H1 (cell line): ENCODE results near the gene GLB1L2. TPM values are rescaled to one million over a fixed set of nuclear protein-coding genes. Genes with fewer than 3 reads are reported as not detected.
A peak's percentile ranks its signal among the peaks of the same experiment; 100 is the strongest.

ENCODE experiments used
- CTCF ChIA-PET: fragments of 300-600 bp; sonication (Branson Sonifier 250); formaldehyde crosslinking; loops from one replicate; lab custom pipeline; 2021; ENCODE audit not compliant: partially characterized antibody; lab: Charles Lee
- POLR2A ChIA-PET: fragments of 300-600 bp; sonication (Branson Sonifier 250); formaldehyde crosslinking; loops from one replicate; lab custom pipeline; 2021; ENCODE audit warnings: inconsistent platforms; ENCODE audit not compliant: partially characterized antibody; lab: Charles Lee
- DNase-seq, 2 experiments: peaks; one replicate each; pipeline versions ENCODE4 v3.0.0 to v3.0.0-alpha.2; 2010 to 2022; ENCODE audit warnings: low spot score in 2 of 2, low read depth in 1 of 2, mixed read lengths in 1 of 2
- FAIRE-seq: peaks from 2 replicates; lab custom pipeline; 2011; peaks lifted over from hg19 to GRCh38; lab: Jason Lieb, UNC
- H2AFZ ChIP-seq: 2 replicates; pipeline ENCODE4 v1.8.1; 2012; ENCODE audit warnings: low read length, inconsistent platforms
- H2AK5ac ChIP-seq: 2 replicates; pipeline ENCODE4 v1.6.1; 2013; ENCODE audit warnings: low read depth, low read length
- H2BK120ac ChIP-seq: replicated peaks from 2 replicates; pipeline ENCODE3; 2013; ENCODE audit warnings: low read depth, low read length, inconsistent platforms
- H2BK12ac ChIP-seq: 2 replicates; pipeline ENCODE4 v1.6.1; 2013; ENCODE audit warnings: low read depth, low read length
- H2BK15ac ChIP-seq: 2 replicates; pipeline ENCODE4 v1.6.1; 2013; ENCODE audit warnings: low read length
- H2BK20ac ChIP-seq: 2 replicates; pipeline ENCODE4 v1.6.1; 2013; ENCODE audit warnings: low read length
- H2BK5ac ChIP-seq: 2 replicates; pipeline ENCODE4 v1.6.1; 2013; ENCODE audit warnings: low read depth, low read length
- H3K14ac ChIP-seq: 2 replicates; pipeline ENCODE4 v1.6.1; 2013; ENCODE audit warnings: inconsistent platforms; ENCODE audit not compliant: insufficient read length
- H3K18ac ChIP-seq: 2 replicates; pipeline ENCODE4 v1.6.1; 2013; ENCODE audit warnings: low read length; ENCODE audit errors: extremely low read depth
- H3K23ac ChIP-seq: 2 replicates; pipeline ENCODE4 v1.6.1; 2013; ENCODE audit warnings: inconsistent platforms; ENCODE audit not compliant: insufficient read length
- H3K23me2 ChIP-seq: 2 replicates; pipeline ENCODE4 v1.6.1; 2013; ENCODE audit warnings: low read depth, low read length
- H3K27ac ChIP-seq: 2 replicates; pipeline ENCODE4 v1.6.1; 2011; ENCODE audit warnings: low read depth, low read length, inconsistent platforms
- H3K27me3 ChIP-seq, 4 experiments: replicated peaks in 1 of 4; 1 replicate in 1 of 4; 2 replicates in 3 of 4; pipeline versions ENCODE4 v1.6.1 to v1.8.1; 2011 to 2013; ENCODE audit warnings: low read length in 3 of 4, mild to moderate bottlenecking in 3 of 4, inconsistent platforms in 2 of 4, mixed read lengths in 2 of 4, moderate library complexity in 1 of 4; ENCODE audit not compliant: control insufficient read depth in 3 of 4, insufficient read depth in 3 of 4; ENCODE audit errors: extremely low read depth in 1 of 4
- H3K36me3 ChIP-seq, 4 experiments: 2 replicates each; pipeline versions ENCODE4 v1.6.1 to v1.8.1; 2011 to 2013; ENCODE audit warnings: mild to moderate bottlenecking in 4 of 4, low read length in 3 of 4, moderate library complexity in 2 of 4, control low read depth in 1 of 4, inconsistent platforms in 1 of 4; ENCODE audit not compliant: insufficient read depth in 4 of 4, control insufficient read depth in 2 of 4
- H3K4ac ChIP-seq: replicated peaks from 2 replicates; pipeline ENCODE3; 2013; ENCODE audit warnings: low read length, low read depth, mixed read lengths, inconsistent platforms; ENCODE audit not compliant: insufficient read length
- H3K4me1 ChIP-seq, 4 experiments: replicated peaks in 1 of 4; 1 replicate in 1 of 4; 2 replicates in 3 of 4; pipeline versions ENCODE4 v1.6.1 to v1.8.1; 2011 to 2013; ENCODE audit warnings: low read length in 3 of 4, inconsistent platforms in 2 of 4, mixed read lengths in 1 of 4; ENCODE audit not compliant: insufficient read depth in 4 of 4, control insufficient read depth in 3 of 4
- H3K4me2 ChIP-seq, 2 experiments: 2 replicates each; pipeline versions ENCODE4 v1.6.1 to v1.8.1; 2011 to 2013; ENCODE audit warnings: low read depth in 2 of 2, low read length in 2 of 2, control low read depth in 1 of 2, inconsistent platforms in 1 of 2, mild to moderate bottlenecking in 1 of 2; ENCODE audit not compliant: insufficient read depth in 1 of 2
- H3K4me3 ChIP-seq, 4 experiments: fragments of 200-600, 300-600 bp in 1 of 4; sonication (generic), shearing (Covaris generic), sonication (Bioruptor Twin) in 1 of 4; 2 replicates each; pipeline versions ENCODE4 v1.5.1 to v1.8.1; 2011 to 2016; ENCODE audit warnings: low read length in 4 of 4, low read depth in 3 of 4, control low read depth in 2 of 4, inconsistent platforms in 2 of 4, mild to moderate bottlenecking in 2 of 4, mixed read lengths in 1 of 4, moderate library complexity in 1 of 4; ENCODE audit not compliant: insufficient read depth in 2 of 4; ENCODE audit errors: extremely low read depth in 1 of 4
- H3K56ac ChIP-seq: replicated peaks from 2 replicates; pipeline ENCODE3; 2013; ENCODE audit warnings: low read depth, mild to moderate bottlenecking, mixed read lengths, low read length, inconsistent platforms; ENCODE audit not compliant: insufficient read length
- H3K79me1 ChIP-seq: 2 replicates; pipeline ENCODE4 v1.6.1; 2013; ENCODE audit warnings: low read depth, low read length, control low read depth
- H3K79me2 ChIP-seq, 2 experiments: 2 replicates each; pipeline versions ENCODE4 v1.6.1 to v1.8.1; 2012 to 2013; ENCODE audit warnings: low read length in 2 of 2, mild to moderate bottlenecking in 2 of 2, inconsistent platforms in 1 of 2; ENCODE audit not compliant: insufficient read depth in 2 of 2, control insufficient read depth in 1 of 2
- H3K9ac ChIP-seq, 4 experiments: replicated peaks in 1 of 4; 1 replicate in 1 of 4; 2 replicates in 3 of 4; pipeline versions ENCODE4 v1.6.1 to v1.8.1; 2011 to 2013; ENCODE audit warnings: low read depth in 3 of 4, low read length in 3 of 4, control low read depth in 2 of 4, mild to moderate bottlenecking in 2 of 4, moderate library complexity in 2 of 4, inconsistent platforms in 1 of 4; ENCODE audit errors: extremely low read depth in 1 of 4
- H3K9me3 ChIP-seq, 2 experiments: 2 replicates each; pipeline versions ENCODE4 v1.6.1 to v1.8.1; 2012 to 2013; ENCODE audit warnings: mild to moderate bottlenecking in 2 of 2, moderate library complexity in 2 of 2, control low read depth in 1 of 2, inconsistent platforms in 1 of 2, low read depth in 1 of 2, low read length in 1 of 2, mixed read lengths in 1 of 2; ENCODE audit not compliant: insufficient read depth in 2 of 2
- H4K20me1 ChIP-seq, 2 experiments: replicated peaks in 1 of 2; 2 replicates each; pipeline versions ENCODE3 to v1.8.1; 2011 to 2013; ENCODE audit warnings: inconsistent platforms in 2 of 2, low read length in 2 of 2, mild to moderate bottlenecking in 1 of 2; ENCODE audit not compliant: insufficient read depth in 2 of 2, control insufficient read depth in 1 of 2
- H4K5ac ChIP-seq: 2 replicates; pipeline ENCODE4 v1.6.1; 2013; ENCODE audit warnings: low read length, low read depth, mixed read lengths, inconsistent platforms; ENCODE audit not compliant: insufficient read length
- H4K8ac ChIP-seq: 2 replicates; pipeline ENCODE4 v1.8.0; 2013; ENCODE audit warnings: mild to moderate bottlenecking, moderate library complexity, low read length, inconsistent platforms; ENCODE audit not compliant: insufficient read depth; ENCODE audit errors: extremely low read depth
- H4K91ac ChIP-seq: replicated peaks from 2 replicates; pipeline ENCODE3; 2013; ENCODE audit warnings: low read length, mixed read lengths, inconsistent platforms; ENCODE audit not compliant: insufficient read length
- BCL11A ChIP-seq, 2 experiments: IDR thresholded peaks; one replicate each; pipeline ENCODE4 v1.6.1; 2011; ENCODE audit warnings: low read depth in 2 of 2, low read length in 2 of 2, mild to moderate bottlenecking in 2 of 2
- EZH2 ChIP-seq: fragments of 200-600 bp; sonication (generic); IDR thresholded peaks from 2 replicates; pipeline ENCODE4 v1.7.1; 2012; ENCODE audit warnings: low read depth, mild to moderate bottlenecking, moderate library complexity, low read length, inconsistent platforms; ENCODE audit not compliant: severe bottlenecking
- GTF2F1 ChIP-seq: IDR thresholded peaks from 2 replicates; pipeline ENCODE4 v1.6.1; 2012; ENCODE audit warnings: low read depth, low read length, improper control_type of control experiment, borderline replicate concordance
- JUN ChIP-seq: IDR thresholded peaks from 2 replicates; pipeline ENCODE4 v1.6.1; 2011; ENCODE audit warnings: low read depth, mild to moderate bottlenecking, improper control_type of control experiment, low read length
- JUND ChIP-seq: IDR thresholded peaks from 2 replicates; pipeline ENCODE4 v1.6.1; 2011; ENCODE audit warnings: mild to moderate bottlenecking, improper control_type of control experiment, low read length
- RXRA ChIP-seq: IDR thresholded peaks from 2 replicates; pipeline ENCODE4 v1.6.1; 2011; ENCODE audit warnings: low read depth, mild to moderate bottlenecking, low read length, moderate library complexity; ENCODE audit not compliant: insufficient read depth
- TBP ChIP-seq: IDR thresholded peaks from 2 replicates; pipeline ENCODE4 v1.6.1; 2011; ENCODE audit warnings: low read depth, low read length, improper control_type of control experiment
- WGBS, 2 experiments: shearing (Covaris generic) in 1 of 2; methylation state at CpG; one replicate each; pipeline versions ENCODE4 v1.1.6 to v1.1.7; 2013 to 2015; ENCODE audit warnings: low lambda C conversion rate in 2 of 2, mixed read lengths in 2 of 2, inconsistent platforms in 1 of 2, low coverage in 1 of 2, missing lambda C conversion rate in 1 of 2; ENCODE audit not compliant: insufficient replicate concordance in 2 of 2, insufficient coverage in 1 of 2, insufficient read length in 1 of 2; ENCODE audit errors: extremely low coverage in 1 of 2, missing lambda C conversion rate in 1 of 2; 5-methylcytosine and 5-hydroxymethylcytosine counted together
- polyA plus RNA-seq, 7 experiments: library from polyadenylated mRNA; depleted of rRNA in 3 of 7; stranded (reverse) in 5 of 7; unstranded in 2 of 7; fragments of >200 nt in 5 of 7; fragments of 200-250 nt in 2 of 7; gene quantifications; 1 replicate in 5 of 7; 2 replicates in 1 of 7; 4 replicates in 1 of 7; pipeline versions ENCODE4 v1.2.1 to v1.2.3, GENCODE V29; 2011 to 2013; ENCODE audit warnings: missing spikeins in 2 of 7, mixed read lengths in 2 of 7
- total RNA-seq: library from RNA; stranded (reverse); fragmentation: NEBNext Ultra II Directional; extraction: Animal tissue kit (Norgen Biotek cat#: 25700); gene quantifications from 2 replicates; pipeline ENCODE4 v1.2.1, GENCODE V29; 2021

The GLB1L2 gene
- total and polyA plus RNA-seq, 2 of the 8 experiments (the other 6 are each of a cell fraction or from before 2014, with no cell fraction given) = 4.4 to 7.9 TPM

DNA sequence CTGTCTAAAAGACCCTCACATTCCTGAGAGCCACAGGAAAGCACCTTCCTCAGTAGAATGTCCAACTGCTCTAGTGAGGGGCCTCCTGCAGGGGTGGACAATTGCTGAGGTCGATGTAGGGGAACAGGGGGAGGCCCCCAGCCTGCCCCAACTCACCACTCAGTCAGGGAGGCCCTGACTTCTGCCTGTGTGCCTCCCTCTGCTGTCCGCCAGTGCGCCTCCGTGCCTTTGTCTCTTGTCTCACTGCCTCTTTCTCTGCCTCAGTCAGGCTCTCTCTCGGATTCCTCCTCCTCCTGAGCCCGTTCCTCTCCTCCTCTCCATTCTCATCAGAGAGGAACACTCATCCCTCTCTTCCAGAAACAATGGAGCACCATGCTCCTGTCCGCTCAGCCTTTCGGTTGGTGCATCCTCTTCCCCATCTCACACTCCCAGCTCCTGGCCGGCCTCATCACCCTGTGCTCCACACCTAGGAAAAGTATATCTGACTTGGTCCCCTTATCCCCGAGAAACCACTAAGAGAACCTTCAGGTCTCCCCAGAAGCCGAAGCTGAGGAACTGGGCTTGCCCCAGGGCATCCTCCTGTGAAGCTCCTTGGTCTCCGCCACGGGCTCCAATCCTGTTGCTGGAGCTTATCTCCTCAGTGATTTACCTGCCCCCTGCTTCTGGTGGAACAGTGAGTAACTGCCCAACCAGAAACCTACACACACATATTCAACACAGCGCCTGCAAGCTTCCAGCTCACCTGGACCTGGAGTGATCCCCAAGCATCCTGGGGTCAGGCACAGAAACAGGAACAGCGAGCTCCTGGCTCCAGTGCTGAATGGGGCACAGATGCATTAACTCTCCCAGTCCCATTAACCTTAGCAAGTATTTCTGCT is 78.0 kb downstream of the GLB1L2 start:
- Histone ChIP-seq H3K4me1 (peaks cover 17 to 32% (median 20%) of the 10 kb centered on the region in 4 experiments), H2BK20ac (no peak overlapping the region), H2AK5ac (no peak overlapping the region), H3K23ac (no peak overlapping the region), H4K5ac (no peak overlapping the region), H3K79me1 (peaks cover 14% of the 10 kb centered on the region), H3K23me2 (peaks cover 21% of the 10 kb centered on the region; the same call in 1 of the 2 replicates), H2AFZ (no peak overlapping the region), H4K8ac (no peak overlapping the region), H3K4me3 (no peak overlapping the region), H2BK120ac (no peak overlapping the region), H3K14ac (no peak overlapping the region), H3K36me3 (no peaks in the 10 kb centered on the region), H2BK5ac (no peak overlapping the region), H2BK15ac (no peak overlapping the region; the same call in 1 of the 2 replicates), H2BK12ac (no peak overlapping the region), H3K27me3 (peaks cover 0 to 5% (median 1%) of the 10 kb centered on the region in 4 experiments; a peak in 3 of 7 replicates), H3K4me2 (peak overlapping the region; percentile 28 to 66; a peak in 2 of 4 replicates), H3K9ac (no peak overlapping the region), H4K91ac (no peak overlapping the region), H3K56ac (no peak overlapping the region), H3K27ac (no peak overlapping the region), H3K18ac (no peak overlapping the region), H4K20me1 (peaks cover 18 to 22% of the 10 kb centered on the region in 2 experiments), H3K9me3 (no peaks in the 10 kb centered on the region), H3K4ac (no peak overlapping the region), H3K79me2 (peaks cover 5 to 45% of the 10 kb centered on the region in 2 experiments; a peak in 2 of 4 replicates)
- ChIA-PET CTCF (interaction anchor here (0.6 to 1.6 kb wide), 7 partner anchors 14 to 457 kb away, joined by 3 to 4 read pairs (median 3); no protein-coding TSS in a partner anchor), POLR2A (interaction anchor here (1.5 to 2.1 kb wide), 2 partner anchors 9 to 11 kb away, joined by 3 to 5 read pairs; no protein-coding TSS in a partner anchor)
- TF ChIP-seq BCL11A (IDR thresholded peaks at IDR 0.05; ENCODE audit: low read depth in 2 of 2, low read length in 2 of 2) = no peak
- no peak for TF ChIP-seq TBP
- no peak for TF ChIP-seq RXRA
- TF ChIP-seq JUN = no peak
- no peak for TF ChIP-seq EZH2
- TF ChIP-seq GTF2F1 = no peak
- no peak for TF ChIP-seq JUND
- DNase-seq (no peak), FAIRE-seq (no peak)
- WGBS, 2 experiments = 85% methylated on average over 15 of the region's 15 CpGs; no CpG with 5 or more reads in 1 of the 2 experiments
